ENCODE data around the gene RASSF7.
A peak's percentile ranks its signal among the peaks of the same experiment; 100 is the strongest.

The RASSF7 gene

DNA sequence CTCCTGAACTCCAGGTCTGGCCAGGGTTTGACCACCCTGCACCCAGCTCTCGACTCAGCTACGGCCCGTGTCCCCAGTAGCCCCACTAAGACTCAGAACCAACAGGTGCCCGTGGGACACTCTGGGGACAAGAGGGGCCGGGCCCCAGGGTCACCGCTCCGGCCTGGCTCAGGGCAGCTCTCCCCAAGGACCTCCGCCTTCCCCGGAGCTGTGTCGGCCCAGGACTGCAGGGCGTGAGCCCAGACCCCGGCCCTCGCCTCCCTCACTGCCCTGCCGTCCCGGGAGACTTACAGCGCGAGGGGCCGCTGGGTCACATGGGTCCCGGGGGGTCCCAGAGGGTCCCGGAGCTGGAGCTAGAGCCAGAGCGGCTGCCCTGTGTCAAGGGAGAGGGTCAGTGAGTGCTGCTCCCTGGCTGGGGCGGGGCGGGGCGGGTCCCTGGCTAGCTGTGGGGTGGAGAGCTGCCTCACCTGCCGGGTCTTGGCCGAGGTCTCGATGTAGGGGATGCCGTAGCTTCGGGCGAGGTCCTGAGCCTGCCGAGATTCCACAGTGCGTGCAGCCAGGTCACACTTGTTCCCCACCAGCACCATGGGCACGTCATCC is 27.7 kb upstream of the RASSF7 start:
- no peak for DNase-seq

DNA sequence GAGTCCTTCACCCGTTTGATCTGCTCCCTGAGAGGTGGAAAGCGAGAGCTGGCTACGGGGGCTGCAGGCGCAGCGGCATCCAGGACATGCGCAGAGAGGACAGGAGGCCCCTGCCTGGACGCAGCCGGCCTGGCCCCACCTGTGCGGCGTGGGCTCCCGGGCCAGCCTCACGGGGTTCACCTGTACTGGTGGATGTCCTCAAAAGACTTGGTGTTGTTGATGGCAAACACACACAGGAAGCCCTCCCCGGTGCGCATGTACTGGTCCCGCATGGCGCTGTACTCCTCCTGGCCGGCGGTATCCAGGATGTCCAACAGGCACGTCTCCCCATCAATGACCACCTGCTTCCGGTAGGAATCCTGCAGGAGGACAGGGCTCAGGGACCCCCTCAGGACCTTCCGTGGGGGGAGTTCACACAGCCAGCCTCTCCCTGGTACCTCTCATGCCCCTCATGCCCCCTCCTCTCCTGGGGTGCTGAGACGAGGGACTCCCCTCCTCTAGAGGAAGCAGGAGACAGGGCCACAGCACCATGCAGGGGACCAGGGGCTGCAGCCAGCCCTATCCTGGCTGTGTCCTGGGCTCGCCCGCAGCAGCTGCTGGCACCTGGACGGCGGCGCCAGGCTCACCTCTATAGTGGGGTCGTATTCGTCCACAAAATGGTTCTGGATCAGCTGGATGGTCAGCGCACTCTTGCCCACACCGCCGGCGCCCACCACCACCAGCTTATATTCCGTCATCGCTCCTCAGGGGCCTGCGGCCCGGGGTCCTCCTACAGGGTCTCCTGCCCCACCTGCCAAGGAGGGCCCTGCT is 27.0 kb upstream of the RASSF7 start:
- DNase-seq = no peak

DNA sequence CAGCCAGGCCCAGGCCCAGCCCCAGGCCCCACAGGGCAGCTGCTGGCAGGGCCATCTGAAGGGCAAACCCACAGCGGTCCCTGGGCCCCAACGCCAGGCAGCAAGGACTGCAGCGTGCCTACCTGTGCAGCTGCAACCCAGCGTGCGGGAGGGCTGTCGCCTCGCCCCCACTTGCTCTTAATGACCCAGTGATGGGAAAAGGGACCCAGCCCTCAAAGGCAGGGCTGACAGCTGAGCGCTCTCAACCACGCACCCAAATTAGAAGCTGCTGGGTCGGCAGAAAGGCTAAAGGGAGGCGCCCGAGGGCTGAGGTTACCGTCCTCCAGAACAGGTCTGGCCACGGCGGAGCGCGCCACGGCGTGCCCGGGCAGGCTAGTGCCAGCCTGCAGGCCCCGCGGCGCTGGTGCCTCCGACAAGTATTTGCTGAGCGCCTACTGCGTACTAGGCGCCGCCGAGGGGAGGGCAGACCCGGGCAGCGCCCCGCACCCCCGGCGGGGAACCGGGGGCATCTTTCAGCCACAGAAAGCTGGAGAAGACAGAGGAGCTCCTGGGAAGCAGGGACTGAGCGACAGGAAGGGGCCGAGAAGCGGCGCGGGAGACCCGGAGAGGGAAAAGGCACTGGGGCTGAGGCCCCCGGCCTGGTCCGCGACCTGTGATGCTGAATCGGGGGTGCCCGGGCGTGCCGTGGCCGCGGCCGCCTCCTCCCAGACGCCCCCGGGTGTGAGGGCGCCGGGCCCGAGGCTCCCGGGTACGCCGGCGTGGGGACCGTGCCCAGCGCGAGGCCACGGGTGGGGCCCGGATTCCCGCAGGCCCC is 26.2 kb upstream of the RASSF7 start:
- DNase-seq = peak; percentile 57 to 63

DNA sequence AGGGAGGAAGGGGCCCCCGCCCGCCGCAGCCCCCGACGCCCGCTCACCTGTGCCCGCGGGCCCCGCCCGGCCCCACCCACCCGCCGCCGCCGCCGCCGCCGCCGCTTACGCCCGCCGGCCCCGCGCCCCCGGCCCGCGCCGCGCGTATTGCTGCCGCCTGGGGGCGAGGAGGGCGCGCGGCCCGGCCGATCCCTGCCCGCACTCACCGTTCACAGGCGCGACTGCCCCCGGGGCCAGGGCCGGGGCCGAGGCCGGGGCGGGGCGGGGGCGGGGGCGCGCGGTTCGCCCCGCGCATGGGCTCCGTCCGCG is 25.6 kb upstream of the RASSF7 start:
- no peak for DNase-seq

DNA sequence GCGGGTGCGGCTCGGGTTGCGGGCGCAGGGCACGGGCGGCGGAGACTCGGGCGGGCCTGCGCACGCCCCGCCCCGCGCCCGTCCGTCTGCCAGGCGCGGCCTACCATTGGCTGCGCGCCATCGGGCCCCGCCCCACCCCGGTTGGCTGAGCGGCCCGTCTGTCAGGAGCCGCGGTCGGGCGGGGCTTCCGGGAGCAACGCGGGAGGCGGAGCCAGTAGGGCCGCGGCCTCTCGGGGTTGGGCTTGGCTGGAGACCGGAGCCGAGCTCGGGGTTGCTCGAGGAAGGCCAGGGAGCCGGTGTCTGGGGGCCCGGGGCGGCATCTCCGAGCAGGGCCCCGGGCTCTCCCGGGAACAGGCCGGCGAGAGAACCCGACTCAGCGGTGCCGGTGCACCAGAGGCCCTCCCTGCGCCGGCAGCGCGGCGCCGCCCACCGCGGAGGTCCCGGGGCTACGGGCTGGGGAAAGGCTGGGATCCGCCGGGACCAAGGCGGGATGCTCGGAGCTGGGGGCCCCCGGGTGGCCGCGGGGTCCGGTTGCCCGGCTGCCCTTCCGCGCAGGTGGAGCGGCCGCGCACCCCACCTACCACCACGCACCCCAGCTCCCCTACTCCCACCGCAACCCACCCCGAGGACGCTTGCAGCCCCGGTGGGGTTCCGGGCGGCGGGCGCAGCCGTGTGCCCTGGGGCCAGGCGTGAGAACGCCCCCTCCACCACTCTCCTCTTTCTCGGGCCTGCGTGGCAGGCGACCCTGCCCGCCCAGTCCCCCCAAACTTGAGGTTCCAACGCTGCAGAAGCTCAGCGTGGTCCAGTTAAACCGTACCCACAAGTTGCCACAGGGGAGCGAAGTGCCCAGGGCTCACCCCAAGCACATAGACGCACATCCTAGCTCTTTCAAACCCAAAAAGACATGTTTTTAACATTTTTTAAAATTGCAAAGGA is 25.0 kb upstream of the RASSF7 start, which contains the start of gene HRAS:
Gene HRAS (minus strand): TSS at position 58 of the 936 bp plus-strand sequence.
- peak; percentile 94 to 97 for DNase-seq

DNA sequence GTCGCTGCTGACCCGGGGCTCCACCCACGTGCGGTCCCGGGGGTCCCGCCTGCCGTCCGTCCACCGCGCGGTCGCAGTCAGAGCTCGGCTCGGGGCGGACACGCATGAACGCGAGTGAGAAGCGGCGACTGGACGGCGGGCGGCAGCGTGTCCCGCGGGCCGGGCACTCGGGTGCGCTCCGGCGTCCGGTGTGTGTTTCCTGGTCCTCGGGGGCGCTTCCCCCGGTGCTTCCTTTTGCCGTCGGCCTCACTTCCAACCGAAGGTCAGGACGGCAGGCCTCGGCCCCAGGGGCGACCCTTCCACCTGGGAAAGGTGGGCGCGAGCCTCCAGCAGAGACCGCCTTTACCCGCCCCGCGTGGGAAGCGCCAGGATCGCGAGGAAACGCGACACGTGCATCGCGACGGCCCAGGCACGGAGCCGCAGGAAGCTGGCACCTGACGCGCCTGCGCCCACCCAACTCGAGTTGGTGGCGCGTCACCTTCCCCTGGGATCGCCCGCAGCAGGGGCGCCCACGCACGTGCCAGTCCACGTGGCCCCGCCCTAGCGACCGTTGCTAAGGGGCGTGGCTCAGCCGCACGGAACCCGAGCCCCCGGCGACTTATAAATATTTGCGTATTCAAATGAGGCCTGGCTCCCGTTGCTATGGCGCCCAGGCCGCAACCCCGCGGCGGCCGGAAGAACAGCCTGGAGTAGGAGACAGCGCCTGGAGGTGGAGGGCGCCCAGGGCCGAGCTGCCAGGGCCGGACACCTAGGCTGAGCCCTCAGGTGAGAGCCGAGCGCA is 23.7 kb upstream of the RASSF7 start, which contains the start of gene LRRC56:
Gene LRRC56 (plus strand): TSS at position 687 of the 781 bp plus-strand sequence. CDS start 3,158 bp downstream, outside the sequence.
- DNase-seq = peak; percentile 94 to 95

DNA sequence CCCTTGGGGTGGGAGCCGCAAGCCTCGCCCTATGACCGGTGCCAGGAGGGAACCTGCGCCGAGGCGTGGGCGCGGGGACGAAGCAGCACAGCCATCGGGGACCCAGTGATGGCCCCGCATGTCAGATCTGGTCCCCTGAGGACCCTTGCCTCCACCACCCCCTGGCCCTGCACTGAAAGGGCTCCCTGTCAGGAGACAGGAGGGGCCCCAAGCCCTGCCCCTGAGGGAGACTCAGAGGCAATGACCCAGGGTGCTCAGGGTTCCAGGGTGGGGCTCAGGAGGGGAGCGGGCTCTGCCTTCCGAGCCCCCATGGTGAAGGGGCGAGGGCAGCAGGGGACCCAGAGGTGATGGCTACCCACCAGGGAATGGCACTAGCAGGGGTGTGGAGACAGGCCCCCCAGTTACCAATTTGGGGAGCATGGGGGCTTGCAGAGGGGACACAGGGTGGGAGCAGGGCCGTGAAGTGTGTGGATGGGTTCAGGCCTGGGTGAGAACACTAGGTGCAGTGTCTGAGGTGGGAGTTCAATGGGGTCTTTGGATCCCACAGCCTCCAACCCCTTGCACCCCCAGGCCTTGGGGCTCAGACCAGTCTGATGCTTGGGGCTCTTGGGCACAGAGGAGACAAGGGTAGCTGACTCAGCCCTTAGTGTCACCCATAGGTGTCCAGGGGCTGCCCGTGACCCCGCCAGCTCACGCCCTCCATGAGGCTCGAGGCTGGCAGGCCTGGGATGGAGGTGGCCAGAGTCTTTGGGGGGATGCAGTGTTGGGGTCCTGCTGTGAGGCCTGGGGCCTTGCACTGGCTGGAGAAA is 22.9 kb upstream of the RASSF7 start:
- DNase-seq = no peak

DNA sequence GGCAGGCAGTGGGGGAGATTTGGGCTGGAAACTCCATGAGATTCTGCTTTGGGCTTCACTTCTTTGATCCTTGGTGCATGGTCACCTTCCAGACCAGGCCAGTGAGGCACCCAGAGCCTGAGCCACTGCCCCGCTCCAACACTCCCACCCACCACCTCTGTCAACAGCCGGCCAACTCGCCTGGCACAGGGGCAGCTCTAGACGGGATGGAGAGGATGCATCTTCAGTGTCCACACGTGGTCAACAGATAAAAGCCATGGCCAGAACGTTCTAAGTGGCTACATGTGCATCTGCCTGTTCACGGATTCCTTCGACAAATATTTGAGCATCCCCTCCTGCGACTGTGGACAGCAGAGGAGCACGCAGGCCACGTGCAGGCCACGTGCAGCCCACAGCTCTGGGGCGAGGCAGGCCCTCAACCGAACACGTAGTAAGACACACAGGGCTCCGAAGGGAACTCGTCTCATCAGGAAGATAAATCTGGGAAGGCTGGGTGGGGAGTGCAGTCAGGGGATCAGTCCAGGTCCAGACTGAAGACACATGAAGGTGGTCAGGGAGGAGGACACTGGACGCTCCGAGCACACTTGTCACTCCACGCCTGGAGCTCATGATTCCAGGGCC is 22.2 kb upstream of the RASSF7 start:
- DNase-seq = no peak

DNA sequence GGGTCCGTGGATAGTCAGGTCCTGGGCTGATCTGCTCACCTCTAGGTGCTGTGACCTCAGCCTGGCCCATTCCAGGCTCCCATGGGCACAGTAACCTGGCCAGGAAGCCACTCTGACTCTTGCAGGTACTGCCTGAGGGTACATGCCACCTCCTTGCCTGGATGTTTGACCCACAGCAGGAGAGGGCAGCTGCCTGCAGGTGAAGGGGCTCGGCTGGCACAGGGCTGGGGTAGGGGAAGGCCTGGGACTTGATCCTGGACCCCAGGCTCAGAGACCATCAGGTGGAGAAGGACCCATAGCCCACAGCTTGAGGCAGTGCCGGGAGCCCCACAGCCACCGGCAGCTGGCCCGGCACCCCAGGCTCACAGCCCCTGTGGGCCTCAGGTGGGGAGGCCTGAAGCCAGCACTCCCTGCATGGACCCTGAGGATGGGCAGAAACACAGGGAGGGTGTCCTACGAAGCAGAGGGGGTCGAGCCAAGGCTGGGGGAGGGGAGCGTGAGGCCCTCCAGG is 20.7 kb upstream of the RASSF7 start:
- DNase-seq = no peak

DNA sequence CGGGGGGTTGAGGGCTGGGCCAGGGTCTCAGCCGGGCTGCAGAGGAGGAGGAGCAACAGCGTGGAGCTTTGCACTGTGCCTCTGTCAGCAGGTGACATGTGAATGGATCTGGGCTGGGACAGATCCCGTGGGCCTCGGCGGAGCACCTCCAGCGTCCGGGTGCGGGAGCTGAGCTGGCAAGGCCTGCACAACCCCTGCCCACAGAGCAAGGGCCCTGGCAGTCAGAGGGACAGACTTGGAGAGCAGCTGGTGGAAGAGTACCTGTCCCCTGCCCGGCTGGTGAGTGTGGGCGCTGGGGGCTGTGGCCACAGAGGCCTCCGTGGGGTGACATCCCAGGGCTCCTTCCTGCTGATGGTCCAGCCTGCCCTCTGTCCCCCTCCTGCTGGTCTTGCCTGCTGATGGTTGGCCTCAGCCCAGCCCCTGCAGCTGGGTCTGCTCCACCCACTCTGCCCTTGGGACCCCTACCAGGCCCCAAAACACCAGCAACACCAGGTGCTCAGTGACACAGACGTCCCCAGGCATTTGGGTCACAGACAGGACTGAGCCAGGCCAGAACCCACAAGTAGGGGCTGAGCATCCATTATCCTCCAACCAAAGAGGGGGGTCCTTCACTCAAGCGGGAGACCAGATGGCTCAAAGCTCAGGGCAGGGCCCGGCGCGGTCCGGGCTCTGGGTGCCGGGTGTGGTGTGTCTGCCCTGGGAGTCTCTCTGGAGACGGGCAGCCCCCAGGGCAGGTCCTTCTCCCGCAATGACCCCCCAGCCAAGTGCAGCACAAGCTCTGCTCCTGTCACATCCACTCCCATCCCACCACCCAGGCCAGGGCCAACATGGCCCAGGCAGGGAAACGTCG is 20.0 kb upstream of the RASSF7 start:
- DNase-seq = no peak

DNA sequence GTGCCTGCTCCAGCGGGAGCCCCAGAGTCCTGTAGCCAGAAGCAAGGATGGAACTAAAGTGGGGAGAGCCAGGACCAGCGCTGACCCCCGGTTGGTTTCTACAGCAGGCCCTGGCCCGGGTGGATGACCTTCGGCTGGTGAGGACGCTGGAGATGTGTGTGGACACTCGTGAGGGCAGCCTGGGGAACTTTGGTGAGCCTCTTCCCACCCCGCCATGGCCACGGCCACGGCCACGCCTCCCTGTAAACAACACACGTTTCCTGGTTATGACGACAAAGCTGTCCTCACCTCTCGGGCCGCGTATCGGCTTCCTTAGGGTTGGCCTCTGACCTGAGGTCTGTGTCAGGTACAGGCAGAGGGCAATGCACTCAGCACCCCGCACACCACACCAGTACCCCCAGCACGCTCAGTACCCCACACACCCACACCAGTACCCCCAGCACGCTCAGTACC is 19.3 kb upstream of the RASSF7 start:
- DNase-seq = no peak

DNA sequence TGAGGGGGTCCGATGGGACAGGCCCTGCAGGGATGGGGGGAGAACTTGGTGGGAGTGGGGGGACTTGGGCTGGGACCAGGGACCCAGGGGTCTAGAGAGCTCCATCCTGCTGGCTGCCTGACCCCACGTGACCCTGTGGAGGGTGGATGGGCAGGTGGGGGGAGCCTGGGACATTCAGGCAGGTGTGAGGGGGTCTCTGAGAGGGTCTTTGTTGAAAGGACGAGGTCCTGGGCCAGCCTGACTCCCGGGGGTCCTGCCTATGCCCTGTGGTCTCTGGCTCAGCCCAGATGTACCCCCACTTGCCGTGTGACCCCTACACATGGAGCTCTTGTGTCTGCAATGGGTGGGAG is 16.0 kb upstream of the RASSF7 start:
- DNase-seq = no peak

DNA sequence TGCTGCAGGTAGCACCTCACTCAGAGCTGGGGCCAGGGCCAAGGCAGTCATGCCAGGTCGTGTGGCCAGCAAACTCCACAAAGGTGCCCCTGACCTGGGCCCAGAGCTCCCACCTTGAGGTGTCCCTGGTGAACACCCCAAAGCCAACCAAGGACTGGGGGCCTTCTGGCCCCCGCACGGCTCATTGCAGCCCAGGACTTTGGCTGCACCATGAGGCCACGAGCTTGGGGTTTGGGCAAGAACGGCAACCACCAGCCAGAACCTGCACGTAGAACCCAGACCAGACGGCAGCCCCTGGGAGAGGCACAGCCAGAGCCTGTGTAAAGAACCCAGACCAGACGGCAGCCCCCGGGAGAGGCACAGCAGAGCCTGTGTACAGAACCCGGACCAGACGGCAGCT is 15.6 kb upstream of the RASSF7 start:
- no peak for DNase-seq

DNA sequence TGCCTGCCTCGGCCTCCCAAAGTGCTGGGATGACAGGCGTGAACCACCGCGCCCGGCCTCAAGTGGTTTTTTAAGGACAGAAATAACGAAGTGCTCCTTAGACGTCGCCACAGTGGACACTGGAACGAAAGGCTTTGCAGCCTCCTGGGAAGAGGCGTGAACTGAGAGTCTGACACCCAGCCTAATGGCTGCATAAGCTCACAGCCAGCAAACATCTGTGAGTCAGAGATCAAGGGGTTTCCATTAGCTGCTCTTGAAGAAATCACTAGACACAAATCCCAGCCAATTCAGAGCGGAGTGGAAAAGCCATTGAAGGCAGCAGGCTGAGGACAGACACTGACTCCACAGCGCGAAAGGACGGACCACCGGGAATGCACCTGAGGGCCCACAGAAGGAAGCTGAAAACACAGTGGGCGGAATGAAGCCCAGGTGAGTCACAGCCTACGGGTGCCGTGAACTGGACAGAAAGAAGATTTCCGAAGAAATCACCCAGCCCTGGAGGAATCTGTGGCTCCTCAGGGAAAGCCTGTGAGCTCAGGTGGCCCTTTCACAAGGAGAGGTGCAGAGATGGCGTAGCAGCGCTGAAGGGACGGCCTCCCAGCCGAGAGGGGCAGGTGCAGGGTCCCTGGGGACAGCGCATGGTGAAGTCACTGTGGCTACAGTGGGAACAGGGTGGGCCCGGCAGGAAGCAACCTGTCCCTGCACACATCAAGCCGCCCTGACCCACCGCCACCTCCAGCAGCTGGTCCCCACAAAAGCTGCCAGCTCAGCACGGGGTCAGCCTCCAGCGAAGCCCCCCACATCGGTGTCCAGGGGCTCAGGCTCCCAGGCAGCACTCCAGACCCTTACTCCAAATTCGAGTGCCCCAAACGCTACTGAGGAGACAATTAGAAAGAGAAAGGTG is 11.8 kb upstream of the RASSF7 start:
- no peak for DNase-seq

DNA sequence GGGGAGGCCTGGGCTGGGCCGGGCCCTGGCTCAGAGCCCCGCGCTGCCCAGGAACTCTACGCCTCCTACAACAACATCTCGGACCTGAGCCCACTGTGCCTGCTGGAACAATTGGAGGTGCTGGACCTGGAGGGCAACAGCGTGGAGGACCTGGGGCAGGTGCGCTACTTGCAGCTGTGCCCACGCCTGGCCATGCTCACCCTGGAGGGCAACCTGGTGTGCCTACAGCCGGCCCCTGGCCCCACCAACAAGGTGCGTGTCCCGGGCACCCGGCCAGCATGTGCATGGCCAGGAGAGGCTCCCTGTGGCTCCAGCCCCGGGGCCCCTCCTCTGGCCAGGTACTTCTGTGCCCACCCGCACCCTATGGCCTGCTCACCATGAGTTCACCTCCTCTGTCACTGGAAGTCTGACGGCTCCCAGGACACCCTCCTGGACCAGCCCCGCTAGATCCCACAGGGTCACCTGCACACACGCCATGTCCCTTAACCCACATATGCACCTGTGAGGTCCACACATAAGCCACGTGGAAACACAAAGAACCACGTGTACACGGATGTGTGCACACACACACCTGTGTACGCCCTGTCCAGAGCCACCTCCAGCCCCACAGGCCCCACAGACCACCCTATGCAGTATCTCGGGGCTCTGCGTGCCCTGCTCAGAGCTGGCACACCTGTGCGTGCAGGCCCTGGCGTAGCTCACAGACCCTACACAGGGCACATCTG is 10.6 kb upstream of the RASSF7 start:
- DNase-seq = no peak

DNA sequence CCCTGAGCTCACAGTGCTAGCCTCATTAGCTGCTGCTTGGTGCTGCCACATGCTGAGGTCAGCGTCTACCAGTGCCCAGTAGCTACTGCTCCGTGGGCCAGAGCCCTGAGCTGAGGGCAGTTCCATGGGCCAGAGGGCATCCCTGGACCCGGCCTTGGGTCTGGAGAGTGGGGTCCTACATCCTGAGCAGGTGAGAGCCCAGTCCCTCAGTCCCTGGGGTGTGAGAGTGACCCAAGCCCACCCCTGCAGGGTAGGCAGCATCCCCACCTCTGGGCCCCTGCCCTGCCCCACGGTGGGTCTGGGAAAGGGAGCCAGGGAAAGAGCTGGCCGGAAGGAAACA is 10.1 kb upstream of the RASSF7 start:
- DNase-seq = no peak

DNA sequence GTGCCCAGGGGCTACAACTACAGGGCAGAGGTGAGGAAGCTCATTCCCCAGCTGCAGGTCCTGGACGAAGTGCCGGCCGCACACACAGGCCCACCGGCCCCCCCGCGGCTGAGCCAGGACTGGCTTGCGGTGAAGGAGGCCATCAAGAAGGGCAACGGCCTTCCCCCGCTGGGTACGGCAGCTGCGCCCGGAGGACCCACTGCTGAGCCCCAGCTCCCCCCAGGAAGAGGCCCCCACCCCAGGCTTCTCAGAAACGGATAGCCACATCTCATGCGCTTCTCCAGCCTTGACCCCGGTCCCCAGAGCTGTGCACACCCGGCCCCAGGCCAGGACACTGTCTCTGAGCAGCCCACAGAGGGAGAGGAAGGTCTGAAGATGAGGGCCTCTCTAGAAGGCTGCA is 9.6 kb upstream of the RASSF7 start:
- no peak for DNase-seq

DNA sequence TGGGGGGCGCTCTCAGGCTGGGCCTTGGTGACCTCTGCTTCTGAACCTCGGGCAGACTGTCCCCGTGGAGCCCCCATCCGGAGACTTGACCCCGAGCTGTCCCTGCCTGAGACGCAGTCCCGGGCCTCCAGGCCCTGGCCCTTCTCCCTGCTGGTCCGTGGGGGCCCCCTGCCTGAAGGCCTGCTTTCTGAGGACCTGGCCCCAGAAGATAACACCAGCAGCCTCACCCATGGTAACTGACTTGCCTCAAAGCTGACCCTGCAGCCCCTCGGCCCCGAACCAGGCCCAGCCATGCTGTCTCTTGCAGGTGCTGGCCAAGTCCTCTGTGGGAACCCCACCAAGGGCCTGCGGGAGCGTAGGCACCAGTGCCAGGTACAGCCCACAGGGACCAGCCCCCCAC is 9.2 kb upstream of the RASSF7 start:
- DNase-seq = no peak

Measured in activated T-cell treated with anti-CD3 and anti-CD28 coated beads, Interleukin-2, amount 50 U/mL, for 48 hours (primary cell).